GM23248 (cell line): ENCODE measurements around the gene GLI2. TPM values are rescaled to one million over a fixed set of nuclear protein-coding genes. Genes with fewer than 3 reads are reported as not detected.

Experiments used
- DNase-seq: peaks from one replicate; pipeline ENCODE4 v3.0.0-alpha.2; 2015
- H2AFZ ChIP-seq: fragments of 200-600 bp; sonication (generic); 2 replicates; pipeline ENCODE4 v1.6.1; 2016; ENCODE audit warnings: antibody characterized with exemption
- H3F3A ChIP-seq: fragments of 200-600 bp; sonication (generic); 2 replicates; pipeline ENCODE4 v1.6.1; 2016; ENCODE audit warnings: mild to moderate bottlenecking, antibody characterized with exemption, mixed run types; ENCODE audit not compliant: insufficient read depth
- H3K27ac ChIP-seq: fragments of 200-600 bp; sonication (generic); 2 replicates; pipeline ENCODE4 v1.5.1; 2016; ENCODE audit warnings: mild to moderate bottlenecking
- H3K27me3 ChIP-seq: fragments of 200-600 bp; sonication (generic); replicated peaks from 2 replicates; pipeline ENCODE4 v1.6.1; 2016; ENCODE audit warnings: mild to moderate bottlenecking; ENCODE audit not compliant: insufficient read depth
- H3K36me3 ChIP-seq: fragments of 200-600 bp; sonication (generic); 2 replicates; pipeline ENCODE4 v1.6.1; 2016; ENCODE audit warnings: low read depth, mild to moderate bottlenecking
- H3K4me1 ChIP-seq: fragments of 200-600 bp; sonication (generic); 2 replicates; pipeline ENCODE4 v1.6.1; 2016; ENCODE audit warnings: mild to moderate bottlenecking; ENCODE audit not compliant: insufficient read depth
- H3K4me2 ChIP-seq: fragments of 200-600 bp; sonication (generic); one replicate; pipeline ENCODE4 v1.6.1; 2016; ENCODE audit warnings: mild to moderate bottlenecking; ENCODE audit not compliant: unreplicated experiment
- H3K4me3 ChIP-seq: fragments of 200-600 bp; sonication (generic); 2 replicates; pipeline ENCODE4 v1.5.1; 2016; ENCODE audit warnings: mild to moderate bottlenecking
- H3K79me2 ChIP-seq: fragments of 200-600 bp; sonication (generic); 2 replicates; pipeline ENCODE4 v1.6.1; 2016; ENCODE audit warnings: mild to moderate bottlenecking; ENCODE audit not compliant: insufficient read depth
- H3K9ac ChIP-seq: fragments of 200-600 bp; sonication (generic); 2 replicates; pipeline ENCODE4 v1.6.1; 2016; ENCODE audit warnings: mild to moderate bottlenecking
- H3K9me2 ChIP-seq: fragments of 200-600 bp; sonication (generic); 2 replicates; pipeline ENCODE4 v1.6.1; 2016; ENCODE audit warnings: mixed run types, mild to moderate bottlenecking, moderate library complexity; ENCODE audit not compliant: insufficient read depth
- H3K9me3 ChIP-seq: fragments of 200-600 bp; sonication (generic); one replicate; pipeline ENCODE4 v1.6.1; 2017; ENCODE audit warnings: low read depth
- H4K20me1 ChIP-seq: fragments of 200-600 bp; sonication (generic); 2 replicates; pipeline ENCODE4 v1.6.0; 2016; ENCODE audit not compliant: insufficient read depth
- EZH2 ChIP-seq: fragments of 200-600 bp; sonication (generic); IDR thresholded peaks from 2 replicates; pipeline ENCODE4 v1.6.1; 2018; ENCODE audit warnings: antibody characterized with exemption, mild to moderate bottlenecking; ENCODE audit not compliant: insufficient read depth, poor library complexity, severe bottlenecking
- EZH2phosphoT487 ChIP-seq: fragments of 200-600 bp; sonication (generic); IDR thresholded peaks from 2 replicates; pipeline ENCODE4 v1.6.1; 2018; ENCODE audit warnings: antibody characterized with exemption, moderate library complexity, mild to moderate bottlenecking, low read depth; ENCODE audit not compliant: insufficient read depth
- WGBS, 2 experiments: methylation state at CpG; one replicate each; pipeline ENCODE4 v1.1.6; 2015 to 2017; ENCODE audit warnings: low lambda C conversion rate in 2 of 2, low coverage in 1 of 2; ENCODE audit errors: missing lambda C conversion rate in 2 of 2; 5-methylcytosine and 5-hydroxymethylcytosine counted together
- in situ Hi-C: fragments of 300-500 bp; cut with MboI; formaldehyde crosslinking; loops from 2 replicates; pipeline ENCODE4 v1.15.0; 2020
- polyA plus RNA-seq: library from polyadenylated mRNA; unstranded; fragments of >200 nt; fragmentation: Nextera tagmentation; extraction: Ambion mirVana; gene quantifications from 2 replicates; pipeline ENCODE4 v1.2.1, GENCODE V29; 2016
- total RNA-seq: library from RNA; depleted of rRNA; stranded (reverse); fragments of >200 nt; shearing (Covaris generic); gene quantifications from 2 replicates; pipeline ENCODE4 v1.2.3, GENCODE V29; 2014

GLI2 gene
- total and polyA plus RNA-seq, 2 experiments from 2014 or later, result 8.3 to 9.0 TPM

DNA sequence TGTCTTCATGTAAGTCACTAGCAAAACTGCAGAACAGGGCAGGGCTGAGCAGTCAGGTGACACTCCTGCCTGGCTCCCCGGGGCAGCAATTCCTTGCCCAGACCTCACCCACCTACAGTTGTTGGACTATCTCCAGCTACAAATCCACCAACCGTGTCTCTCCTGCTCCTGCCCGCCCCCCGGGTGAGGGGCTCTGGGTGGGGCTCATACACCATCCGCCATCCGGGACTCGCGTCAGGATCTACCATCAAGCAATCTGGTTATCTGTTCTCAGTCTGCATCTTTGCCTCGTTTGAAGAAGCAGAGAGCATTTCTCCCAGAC, 13.5 kb upstream of the GLI2 start:
- H3K36me3 ChIP-seq, result no peaks in the 10 kb centered on the region
- 26% methylated on average over 9 of the region's 9 CpGs for WGBS, 2 experiments
- H3K9me3 ChIP-seq, result no peaks in the 10 kb centered on the region
- in situ Hi-C loops, result no loop called here
- H3K27ac ChIP-seq, result peak overlapping the region; percentile 71
- H3K9me2 ChIP-seq, result no peaks in the 10 kb centered on the region
- DNase-seq, result no peak
- no peaks in the 10 kb centered on the region for H4K20me1 ChIP-seq
- no peak overlapping the region for H2AFZ ChIP-seq
- TF ChIP-seq EZH2 (no peak), EZH2phosphoT487 (no peak)
- peak overlapping the region; percentile 23 for H3K4me2 ChIP-seq
- peaks cover 17% of the 10 kb centered on the region for H3F3A ChIP-seq
- H3K4me3 ChIP-seq, result 0 out of 2 replicates have a peak overlapping the region, but pooled peaks have one; percentile 19
- H3K79me2 ChIP-seq, result no peaks in the 10 kb centered on the region
- no peak overlapping the region for H3K9ac ChIP-seq
- no peaks in the 10 kb centered on the region for H3K27me3 ChIP-seq
- peaks cover 16% of the 10 kb centered on the region for H3K4me1 ChIP-seq

DNA sequence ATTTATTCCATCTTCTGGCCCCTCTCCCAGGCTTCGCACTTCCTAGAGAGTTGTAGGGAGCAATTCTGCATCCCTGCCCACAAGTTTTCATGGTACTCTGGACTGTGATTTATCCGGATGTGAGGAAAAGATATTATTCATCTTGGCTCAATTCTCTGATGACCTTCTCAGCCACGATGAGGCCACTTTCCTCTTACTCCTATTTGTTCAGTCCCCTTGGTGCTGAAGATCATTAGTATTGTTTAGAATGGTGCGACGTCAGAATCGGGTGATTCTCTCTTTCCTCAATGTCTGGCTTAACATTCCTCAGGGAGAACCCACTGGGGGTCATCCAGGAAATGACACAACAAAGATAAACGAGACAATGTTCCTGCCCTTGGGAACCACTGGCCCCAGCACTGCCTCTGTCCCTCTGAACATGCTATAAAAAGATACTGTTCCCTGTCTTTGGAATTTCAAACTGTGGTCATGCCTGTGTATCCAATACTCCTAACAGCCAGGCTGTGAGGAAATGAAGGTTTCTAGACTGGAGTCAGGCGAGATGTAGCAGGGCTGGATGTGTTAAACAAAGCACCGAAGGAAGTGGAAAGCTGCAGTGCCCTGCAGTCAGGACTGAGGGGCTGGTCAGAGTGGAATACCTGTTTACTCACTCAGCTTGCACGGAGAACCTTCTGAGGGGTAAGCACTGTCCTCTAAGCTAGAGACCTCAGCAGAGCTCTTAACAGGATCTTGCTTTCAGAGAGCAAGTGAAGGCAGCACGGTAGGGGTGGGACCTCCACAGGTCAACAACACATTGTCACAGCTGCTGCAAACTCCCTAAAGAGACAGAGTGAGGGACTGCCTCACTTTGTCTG, 12.9 kb upstream of the GLI2 start:
- WGBS, 2 experiments, result 14 to 17% methylated on average over 11 of the region's 11 CpGs
- Histone ChIP-seq H3K9ac (peak overlapping the region; percentile 24; the same call in 1 of the 2 replicates), H3K36me3 (no peaks in the 10 kb centered on the region), H3F3A (peaks cover 17% of the 10 kb centered on the region), H3K4me3 (peak overlapping the region; percentile 19; the same call in 1 of the 2 replicates), H3K9me2 (no peaks in the 10 kb centered on the region), H3K4me1 (peaks cover 16% of the 10 kb centered on the region), H3K9me3 (no peaks in the 10 kb centered on the region), H3K27me3 (no peaks in the 10 kb centered on the region), H2AFZ (no peak overlapping the region), H3K27ac (peak overlapping the region; percentile 71), H3K4me2 (peak overlapping the region; percentile 23), H3K79me2 (no peaks in the 10 kb centered on the region), H4K20me1 (no peaks in the 10 kb centered on the region)
- in situ Hi-C loops, result no loop called here
- peak; percentile 75 for DNase-seq
- TF ChIP-seq EZH2phosphoT487 (no peak), EZH2 (no peak)

DNA sequence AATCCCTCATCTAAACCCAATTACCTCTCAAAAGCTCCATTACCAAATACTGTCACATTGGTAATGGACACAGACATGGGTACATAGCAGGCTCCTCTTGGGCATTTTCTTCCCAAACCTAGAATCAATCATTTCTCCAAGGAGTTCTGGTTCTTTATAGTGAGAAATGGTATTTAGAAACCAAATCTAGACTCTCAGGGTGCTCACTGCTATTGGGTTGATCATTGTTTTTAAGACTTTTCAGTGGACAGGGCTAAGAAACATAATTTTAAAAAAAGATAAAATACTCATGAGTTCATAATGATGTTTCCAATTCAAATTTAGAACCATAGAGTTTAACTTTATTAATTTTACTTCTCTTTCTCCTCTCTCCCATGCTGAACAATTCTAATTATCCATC, 9.4 kb upstream of the GLI2 start:
- H2AFZ ChIP-seq, result no peak overlapping the region
- H3K9ac ChIP-seq, result no peak overlapping the region
- no peak overlapping the region for H3K4me2 ChIP-seq
- in situ Hi-C loops, result no loop called here
- H3K4me3 ChIP-seq, result no peak overlapping the region
- no peak overlapping the region for H3K27ac ChIP-seq
- H3K4me1 ChIP-seq, result peaks cover 26% of the 10 kb centered on the region
- no peaks in the 10 kb centered on the region for H3K79me2 ChIP-seq
- H3K9me3 ChIP-seq, result no peaks in the 10 kb centered on the region
- peaks cover 29% of the 10 kb centered on the region for H3F3A ChIP-seq
- TF ChIP-seq EZH2phosphoT487, result no peak
- no peak for TF ChIP-seq EZH2
- H4K20me1 ChIP-seq, result no peaks in the 10 kb centered on the region
- no peaks in the 10 kb centered on the region for H3K27me3 ChIP-seq
- no peak for DNase-seq
- H3K9me2 ChIP-seq, result no peaks in the 10 kb centered on the region
- no peaks in the 10 kb centered on the region for H3K36me3 ChIP-seq

DNA sequence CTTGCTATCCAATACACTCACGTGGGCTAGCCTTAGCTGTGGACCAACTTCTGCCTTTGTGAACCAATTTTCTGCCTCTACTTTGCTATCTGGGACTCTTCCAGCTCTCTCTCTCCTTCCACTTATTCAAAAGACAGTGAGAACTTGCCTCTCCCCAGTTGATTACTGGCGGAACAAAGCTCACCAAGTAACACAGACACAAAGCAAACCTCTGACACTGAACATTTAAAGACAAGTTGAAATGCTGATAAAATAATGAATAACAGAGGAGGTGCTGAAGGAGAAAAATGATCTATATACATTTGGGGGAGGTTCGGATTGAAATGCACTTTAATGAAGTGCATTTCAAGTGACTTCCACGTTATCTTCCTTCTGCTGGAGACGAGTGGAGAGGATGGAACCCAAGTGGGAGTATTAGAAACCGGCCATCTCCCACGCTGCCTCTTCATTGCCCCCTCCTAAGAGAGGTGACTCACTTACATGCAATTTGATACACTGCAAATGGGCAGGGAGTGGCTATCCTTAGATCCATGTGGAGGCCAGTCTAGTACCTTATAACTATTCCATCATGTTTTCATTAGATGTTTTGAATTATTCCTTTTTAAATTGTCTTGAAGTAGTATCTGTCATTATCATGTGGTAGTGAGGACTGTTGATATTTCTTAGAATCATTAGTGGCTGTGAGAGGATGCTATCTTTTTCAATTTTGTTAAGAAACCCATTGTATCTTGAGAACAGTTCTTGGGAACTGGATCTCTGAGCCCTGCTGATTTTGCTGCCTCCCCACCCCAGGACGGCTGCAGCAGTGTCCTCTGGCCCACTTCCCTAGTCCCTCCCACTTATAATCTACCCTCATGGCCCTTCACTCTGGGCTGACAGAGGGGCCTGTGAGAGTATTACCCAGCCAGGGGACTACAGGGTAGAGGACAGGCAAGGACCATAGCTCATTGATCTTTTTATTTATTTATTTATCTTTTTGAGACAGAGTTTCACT, 6.0 kb upstream of the GLI2 start:
- peak overlapping the region; percentile 52 for H3K4me3 ChIP-seq
- WGBS, 2 experiments, result 4 to 6% methylated on average over 8 of the region's 8 CpGs
- in situ Hi-C loops, result no loop called here

More for the DNA sequence above, 6.0 kb upstream of the GLI2 start:
- H3K27me3 ChIP-seq, result no peaks in the 10 kb centered on the region
- H3K27ac ChIP-seq, result peak overlapping the region; percentile 56
- DNase-seq, result peak; percentile 90
- H3K4me1 ChIP-seq, result peaks cover 11% of the 10 kb centered on the region
- H3K79me2 ChIP-seq, result no peaks in the 10 kb centered on the region
- H3K4me2 ChIP-seq, result peak overlapping the region; percentile 70
- H4K20me1 ChIP-seq, result no peaks in the 10 kb centered on the region
- TF ChIP-seq EZH2phosphoT487, result no peak
- TF ChIP-seq EZH2, result no peak
- no peaks in the 10 kb centered on the region for H3K9me2 ChIP-seq
- H3K36me3 ChIP-seq, result no peaks in the 10 kb centered on the region
- no peaks in the 10 kb centered on the region for H3K9me3 ChIP-seq
- peaks cover 12% of the 10 kb centered on the region; the same call in 1 of the 2 replicates for H3F3A ChIP-seq
- H3K9ac ChIP-seq, result peak overlapping the region; percentile 31
- H2AFZ ChIP-seq, result peak overlapping the region; percentile 69
